ENCODE data around the gene FOLR2.

GRCh38 chr11:72229336-72229924 lies 12.8 kb downstream of the FOLR2 start:
- no peak for TF ChIP-seq CREB1 (IDR thresholded peaks at IDR 0.05; ENCODE audit: low read depth)
- no peak for TF ChIP-seq FOXM1 (IDR thresholded peaks at IDR 0.05; ENCODE audit: borderline replicate concordance, low read depth)
- TF ChIP-seq CEBPB (IDR thresholded peaks at IDR 0.05): no peak
- TF ChIP-seq MAX (IDR thresholded peaks at IDR 0.05): no peak

All from Ishikawa (cell line).